ENCODE measurements around the gene CAMK1D.
"Not testable (repeated sequence)": the region's sequence is repeated elsewhere in the genome, so short reads cannot be mapped to it uniquely, and the experiment has no call there.

The CAMK1D gene

GRCh38 chr10:12724807-12725579 is 375.6 kb downstream of the CAMK1D start:
- DNase-seq (ENCODE audit: low read depth), result no peak

- DNase-seq (ENCODE audit: low read depth), result not testable (repeated sequence)
Observed at GRCh38 chr10:12725580-12725888, 376.2 kb downstream of the CAMK1D start.

- no peak for DNase-seq (ENCODE audit: low read depth)
Observed at GRCh38 chr10:12726971-12727831, 377.9 kb downstream of the CAMK1D start.

- no peak for DNase-seq (ENCODE audit: low read depth)
Observed at GRCh38 chr10:12727832-12728215, 378.5 kb downstream of the CAMK1D start.

- DNase-seq (ENCODE audit: low read depth), result no peak
Observed at GRCh38 chr10:12728494-12728893, 379.1 kb downstream of the CAMK1D start.

GRCh38 chr10:12729885-12730284 is 380.5 kb downstream of the CAMK1D start:
- DNase-seq (ENCODE audit: low read depth), result no peak

- DNase-seq (ENCODE audit: low read depth), result no peak
Observed at GRCh38 chr10:12730809-12731519, 381.6 kb downstream of the CAMK1D start.

GRCh38 chr10:12733271-12733670 is 383.9 kb downstream of the CAMK1D start:
- DNase-seq (ENCODE audit: low read depth), result no peak

- no peak for DNase-seq (ENCODE audit: low read depth)
Observed at GRCh38 chr10:12735843-12736462, 386.6 kb downstream of the CAMK1D start.

- DNase-seq (ENCODE audit: low read depth), result no peak
Observed at GRCh38 chr10:12740813-12741212, 391.5 kb downstream of the CAMK1D start.

GRCh38 chr10:12741360-12741804 is 392.0 kb downstream of the CAMK1D start:
- no peak for DNase-seq (ENCODE audit: low read depth)

GRCh38 chr10:12742771-12743170 is 393.4 kb downstream of the CAMK1D start:
- DNase-seq (ENCODE audit: low read depth), result no peak

GRCh38 chr10:12743466-12743865 is 394.1 kb downstream of the CAMK1D start:
- DNase-seq (ENCODE audit: low read depth), result not testable (repeated sequence)

- DNase-seq (ENCODE audit: low read depth), result no peak
Observed at GRCh38 chr10:12743941-12744340, 394.6 kb downstream of the CAMK1D start.

- no peak for DNase-seq (ENCODE audit: low read depth)
Observed at GRCh38 chr10:12748186-12748585, 398.8 kb downstream of the CAMK1D start.

- DNase-seq (ENCODE audit: low read depth), result no peak
Observed at GRCh38 chr10:12749760-12750478, 400.6 kb downstream of the CAMK1D start.

GRCh38 chr10:12750526-12751201 is 401.3 kb downstream of the CAMK1D start:
- DNase-seq (ENCODE audit: low read depth), result no peak

GRCh38 chr10:12755075-12755474 is 405.7 kb downstream of the CAMK1D start:
- DNase-seq (ENCODE audit: low read depth), result no peak

GRCh38 chr10:12757351-12757750 is 408.0 kb downstream of the CAMK1D start:
- no peak for DNase-seq (ENCODE audit: low read depth)

- no peak for DNase-seq (ENCODE audit: low read depth)
Observed at GRCh38 chr10:12758271-12758670, 408.9 kb downstream of the CAMK1D start.

GRCh38 chr10:12766223-12766622 is 416.9 kb downstream of the CAMK1D start:
- DNase-seq (ENCODE audit: low read depth), result no peak

Measured in ELR (cell line).